Spleen (tissue), 7 donors: ENCODE measurements around the gene ZC3H15.

Experiments used
- POLR2A ChIP-seq, 3 donors: fragments of 450-650 bp; IDR thresholded peaks; one replicate each; pipeline ENCODE4 v1.5.1; 2017; ENCODE audit warnings: antibody characterized with exemption in 3 of 3, mild to moderate bottlenecking in 1 of 3
- POLR2AphosphoS5 ChIP-seq, 3 donors: sonication (generic); formaldehyde crosslinking; IDR thresholded peaks; one replicate each; pipeline ENCODE4 v1.5.1; 2017; ENCODE audit warnings: antibody characterized with exemption in 3 of 3
- TF ChIP-seq, protein P1 (sequence below), 11 experiments: fragments of 200-600 bp in 7 of 11; fragments of 450-650 bp in 4 of 11; sonication (generic) in 4 of 11; IDR thresholded peaks in 8 of 11; conservative IDR thresholded peaks in 3 of 11; 1 replicate in 7 of 11; 2 replicates in 4 of 11; pipeline versions ENCODE4 v1.4.0 to v1.8.0; 2016 to 2021; ENCODE audit warnings: antibody characterized with exemption in 11 of 11, inconsistent platforms in 4 of 11, mild to moderate bottlenecking in 1 of 11
- donor health status: DM: no; HTN: no; CAD: no; lungs with moderate emphysema.
- donor health status: DM: no; HTN: no; CAD: no.
- donor health status: DM: no; HTN: no; CAD: no.

DNA sequence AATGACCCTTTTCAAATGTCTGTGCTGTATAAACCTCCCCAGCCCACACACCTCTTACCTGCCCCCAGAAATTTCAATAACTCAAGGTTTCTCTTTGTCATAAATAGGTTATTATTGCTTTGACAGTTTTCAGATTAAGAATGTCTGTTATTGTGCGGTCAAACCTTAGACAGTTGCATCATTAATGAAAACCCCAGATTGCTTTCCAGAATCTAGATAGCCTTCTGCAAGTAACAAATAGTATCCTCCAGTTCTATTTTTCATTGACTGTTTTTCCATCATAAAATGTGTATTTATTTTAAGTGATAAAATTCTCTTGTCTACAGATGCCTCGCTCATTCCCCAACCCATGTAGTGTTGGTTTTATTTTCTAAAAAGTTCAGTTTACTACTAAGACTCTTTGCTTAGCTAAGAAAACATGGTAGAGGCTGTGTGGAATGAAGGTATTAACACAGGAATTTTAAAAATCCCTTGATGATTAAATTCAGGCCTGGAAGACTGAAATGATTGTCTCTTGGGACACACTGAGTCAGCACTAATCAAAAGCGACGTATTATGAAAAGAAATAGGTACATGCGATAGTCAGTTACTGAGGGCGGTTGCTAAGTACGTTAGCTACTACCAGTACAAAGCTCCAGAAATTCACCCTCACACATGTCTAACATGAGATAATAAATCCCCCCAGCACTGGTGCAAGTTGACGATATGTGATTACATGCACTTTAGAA, 65.4 kb downstream of the ZC3H15 start:
- TF ChIP-seq, protein P1, sequence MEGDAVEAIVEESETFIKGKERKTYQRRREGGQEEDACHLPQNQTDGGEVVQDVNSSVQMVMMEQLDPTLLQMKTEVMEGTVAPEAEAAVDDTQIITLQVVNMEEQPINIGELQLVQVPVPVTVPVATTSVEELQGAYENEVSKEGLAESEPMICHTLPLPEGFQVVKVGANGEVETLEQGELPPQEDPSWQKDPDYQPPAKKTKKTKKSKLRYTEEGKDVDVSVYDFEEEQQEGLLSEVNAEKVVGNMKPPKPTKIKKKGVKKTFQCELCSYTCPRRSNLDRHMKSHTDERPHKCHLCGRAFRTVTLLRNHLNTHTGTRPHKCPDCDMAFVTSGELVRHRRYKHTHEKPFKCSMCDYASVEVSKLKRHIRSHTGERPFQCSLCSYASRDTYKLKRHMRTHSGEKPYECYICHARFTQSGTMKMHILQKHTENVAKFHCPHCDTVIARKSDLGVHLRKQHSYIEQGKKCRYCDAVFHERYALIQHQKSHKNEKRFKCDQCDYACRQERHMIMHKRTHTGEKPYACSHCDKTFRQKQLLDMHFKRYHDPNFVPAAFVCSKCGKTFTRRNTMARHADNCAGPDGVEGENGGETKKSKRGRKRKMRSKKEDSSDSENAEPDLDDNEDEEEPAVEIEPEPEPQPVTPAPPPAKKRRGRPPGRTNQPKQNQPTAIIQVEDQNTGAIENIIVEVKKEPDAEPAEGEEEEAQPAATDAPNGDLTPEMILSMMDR (IDR thresholded peaks at IDR 0.05 in 8 of 11, conservative IDR thresholded peaks at IDR 0.05 in 3 of 11): no peak
- TF ChIP-seq POLR2A (IDR thresholded peaks at IDR 0.05) (no peak), POLR2AphosphoS5 (IDR thresholded peaks at IDR 0.05) (no peak)
